ENCODE results near the gene OSGEP.

Gene OSGEP

DNA sequence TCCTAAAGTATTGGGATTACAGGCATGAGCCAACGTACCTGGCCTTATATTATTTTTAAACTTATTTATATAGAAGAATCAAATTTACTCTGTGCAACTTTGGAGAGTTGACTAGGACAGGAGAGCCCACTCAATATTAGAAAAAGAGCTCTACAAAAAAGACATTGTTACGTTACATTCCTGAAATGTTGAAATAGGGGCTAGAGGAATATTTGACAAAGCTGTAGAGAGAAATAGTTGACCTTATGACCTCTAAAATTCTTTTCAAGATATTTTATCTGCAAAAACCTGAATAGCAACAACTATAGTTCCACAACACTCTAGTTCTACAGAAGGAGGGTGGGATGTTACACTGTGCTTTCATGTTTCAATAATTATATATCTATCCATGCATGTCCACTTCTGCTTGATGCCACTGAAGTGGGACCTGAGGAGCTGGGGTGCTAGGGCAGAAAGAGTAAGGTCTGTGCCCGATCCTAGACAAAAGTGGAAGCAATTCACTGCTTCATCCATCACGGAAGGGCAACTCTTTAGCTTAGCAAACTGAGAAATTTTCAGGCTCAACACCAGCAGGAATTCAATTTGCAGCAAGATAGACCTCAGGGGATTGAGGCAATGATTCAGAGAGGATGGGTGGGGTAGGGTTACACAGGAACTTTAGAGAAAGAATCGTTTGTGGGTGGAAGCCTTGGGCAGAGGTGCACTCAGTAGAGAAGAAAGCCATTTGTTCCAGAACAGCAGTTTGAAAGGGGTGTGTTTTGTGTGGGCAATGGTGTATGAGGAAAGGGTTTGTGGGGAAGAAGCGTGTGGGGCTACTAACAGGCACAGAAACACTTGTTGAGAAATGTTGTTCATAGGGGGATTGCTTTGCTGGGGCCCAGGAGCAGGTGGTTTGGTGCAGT lies 34.7 kb upstream of the OSGEP start:
- Histone ChIP-seq H3K36me3 (ENCODE audit: control insufficient read depth, insufficient read depth, low read length) (no peaks in the 10 kb centered on the region), H3K9me3 (ENCODE audit: control insufficient read depth, low read length) (no peaks in the 10 kb centered on the region), H3K4me3 (ENCODE audit: extremely low read depth, insufficient read depth, low read length, poor library complexity, severe bottlenecking) (no peak overlapping the region), H3K27ac (ENCODE audit: low read depth, low read length, severe bottlenecking) (no peak overlapping the region), H3K4me1 (ENCODE audit: control insufficient read depth, insufficient read depth, low read length, poor library complexity, severe bottlenecking) (peaks cover 3% of the 10 kb centered on the region)
- 42 to 45% methylated on average over 4 of the region's 6 CpGs for WGBS, 2 experiments (ENCODE audit: insufficient coverage in 2 of 2)

DNA sequence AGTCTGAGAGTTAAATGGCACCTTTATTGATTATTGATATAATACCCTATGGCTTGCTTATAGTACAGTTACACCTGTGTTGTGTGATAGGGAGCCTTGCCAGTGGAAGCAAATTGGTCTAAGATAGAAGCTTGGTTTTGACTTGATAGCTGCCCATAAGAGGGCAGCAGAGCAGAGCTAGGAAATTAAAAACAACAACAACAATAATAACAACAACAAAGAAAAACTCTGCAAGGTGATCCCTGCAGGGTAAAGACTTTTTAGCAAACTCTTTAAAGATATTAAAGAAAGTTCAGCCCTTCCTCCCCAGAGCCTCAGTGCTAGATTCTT lies 32.7 kb upstream of the OSGEP start:
- Histone ChIP-seq H3K4me3 (ENCODE audit: extremely low read depth, insufficient read depth, low read length, poor library complexity, severe bottlenecking) (no peak overlapping the region), H3K9me3 (ENCODE audit: control insufficient read depth, low read length) (no peaks in the 10 kb centered on the region), H3K27ac (ENCODE audit: low read depth, low read length, severe bottlenecking) (no peak overlapping the region), H3K4me1 (ENCODE audit: control insufficient read depth, insufficient read depth, low read length, poor library complexity, severe bottlenecking) (peaks cover 6% of the 10 kb centered on the region), H3K36me3 (ENCODE audit: control insufficient read depth, insufficient read depth, low read length) (no peaks in the 10 kb centered on the region)

DNA sequence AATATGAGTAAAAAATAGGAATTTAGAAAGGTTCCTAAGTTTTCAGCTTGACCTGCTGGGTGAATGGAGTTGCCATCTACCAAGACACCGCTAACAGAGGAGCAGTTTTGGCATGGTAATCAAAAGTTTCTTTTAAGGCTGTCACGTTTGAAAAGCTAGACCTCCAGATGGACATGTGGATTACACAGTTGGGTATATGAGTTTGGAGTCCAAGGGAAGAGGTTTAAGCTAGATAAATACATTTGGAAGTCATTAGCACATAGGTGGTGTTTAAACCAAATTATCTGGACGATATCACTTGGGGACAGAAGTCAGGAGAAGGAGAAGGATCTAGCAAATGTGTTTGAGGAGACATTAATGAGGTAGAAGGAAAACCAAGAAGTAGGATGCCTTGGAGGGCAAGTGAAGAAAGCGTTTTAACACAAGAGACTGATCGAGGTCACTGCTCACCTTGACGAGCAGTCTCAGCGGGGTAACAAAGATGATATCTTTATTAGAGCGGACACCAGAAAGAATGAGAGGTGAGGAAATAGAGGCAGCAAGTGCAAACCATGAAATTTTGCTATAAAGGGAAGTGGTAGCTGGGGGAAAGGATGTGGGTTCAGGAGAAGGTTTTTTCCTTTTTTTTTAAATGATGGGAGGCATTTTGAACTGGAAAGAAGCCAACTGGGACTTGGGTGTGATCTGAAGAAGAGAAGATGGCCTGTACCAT lies 32.2 kb upstream of the OSGEP start:
- WGBS, 2 experiments (ENCODE audit: insufficient coverage in 2 of 2): 84 to 92% methylated on average over 8 of the region's 8 CpGs
- H3K4me3 ChIP-seq (ENCODE audit: extremely low read depth, insufficient read depth, low read length, poor library complexity, severe bottlenecking): no peak overlapping the region
- no peaks in the 10 kb centered on the region for H3K9me3 ChIP-seq (ENCODE audit: control insufficient read depth, low read length)
- H3K36me3 ChIP-seq (ENCODE audit: control insufficient read depth, insufficient read depth, low read length): no peaks in the 10 kb centered on the region
- peaks cover 6% of the 10 kb centered on the region for H3K4me1 ChIP-seq (ENCODE audit: control insufficient read depth, insufficient read depth, low read length, poor library complexity, severe bottlenecking)
- no peak overlapping the region for H3K27ac ChIP-seq (ENCODE audit: low read depth, low read length, severe bottlenecking)

DNA sequence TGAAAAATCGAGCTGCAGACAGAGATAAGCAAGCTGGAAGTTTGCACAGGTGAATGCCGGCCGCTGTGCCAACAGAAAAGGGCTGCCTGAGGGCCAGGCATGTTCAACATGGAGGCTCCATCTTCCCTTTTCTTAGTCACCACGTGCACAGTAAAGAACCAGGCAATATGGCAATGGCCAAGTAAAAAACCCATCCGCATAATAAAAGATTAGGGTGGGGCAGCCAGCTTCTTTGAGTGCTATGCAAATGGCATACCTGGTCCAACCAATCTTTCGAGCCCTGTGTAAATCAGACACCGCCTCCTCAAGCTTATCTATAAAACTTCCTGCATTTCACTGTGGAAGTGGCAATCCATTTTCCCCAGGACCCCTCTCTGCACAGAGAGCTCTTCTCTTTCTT lies 31.3 kb upstream of the OSGEP start:
- no peak overlapping the region for H3K4me3 ChIP-seq (ENCODE audit: extremely low read depth, insufficient read depth, low read length, poor library complexity, severe bottlenecking)
- H3K9me3 ChIP-seq (ENCODE audit: control insufficient read depth, low read length): no peaks in the 10 kb centered on the region
- H3K27ac ChIP-seq (ENCODE audit: low read depth, low read length, severe bottlenecking): no peak overlapping the region
- WGBS, 2 experiments (ENCODE audit: insufficient coverage in 2 of 2): 62 to 64% methylated on average over 5 to 7 of the region's 7 CpGs
- no peaks in the 10 kb centered on the region for H3K36me3 ChIP-seq (ENCODE audit: control insufficient read depth, insufficient read depth, low read length)
- H3K4me1 ChIP-seq (ENCODE audit: control insufficient read depth, insufficient read depth, low read length, poor library complexity, severe bottlenecking): peaks cover 6% of the 10 kb centered on the region

DNA sequence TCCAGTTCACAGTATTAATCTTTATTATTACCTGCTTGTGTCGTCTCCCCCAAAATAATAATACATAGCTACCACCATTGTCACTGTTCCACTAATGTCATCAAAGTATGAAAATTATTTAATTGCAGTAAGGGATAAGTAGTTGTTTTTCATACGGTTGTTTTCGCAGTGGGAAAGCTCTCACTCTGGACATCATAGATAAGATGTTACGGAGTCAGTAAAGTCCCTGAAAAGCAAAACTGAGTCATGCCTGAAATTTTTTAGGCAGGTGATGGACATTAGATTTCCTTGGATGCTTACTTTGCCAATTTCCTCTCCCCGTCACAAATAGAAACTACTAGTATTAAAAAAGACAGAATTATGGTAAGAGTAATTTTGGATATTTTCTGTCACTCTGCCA lies 27.8 kb upstream of the OSGEP start:
- no peaks in the 10 kb centered on the region for H3K9me3 ChIP-seq (ENCODE audit: control insufficient read depth, low read length)
- H3K27ac ChIP-seq (ENCODE audit: low read depth, low read length, severe bottlenecking): no peak overlapping the region
- peaks cover 6% of the 10 kb centered on the region for H3K4me1 ChIP-seq (ENCODE audit: control insufficient read depth, insufficient read depth, low read length, poor library complexity, severe bottlenecking)
- H3K4me3 ChIP-seq (ENCODE audit: extremely low read depth, insufficient read depth, low read length, poor library complexity, severe bottlenecking): no peak overlapping the region
- peaks cover 13% of the 10 kb centered on the region for H3K36me3 ChIP-seq (ENCODE audit: control insufficient read depth, insufficient read depth, low read length)
- WGBS, 2 experiments (ENCODE audit: insufficient coverage in 2 of 2): 87 to 100% methylated on average over 3 of the region's 5 CpGs

DNA sequence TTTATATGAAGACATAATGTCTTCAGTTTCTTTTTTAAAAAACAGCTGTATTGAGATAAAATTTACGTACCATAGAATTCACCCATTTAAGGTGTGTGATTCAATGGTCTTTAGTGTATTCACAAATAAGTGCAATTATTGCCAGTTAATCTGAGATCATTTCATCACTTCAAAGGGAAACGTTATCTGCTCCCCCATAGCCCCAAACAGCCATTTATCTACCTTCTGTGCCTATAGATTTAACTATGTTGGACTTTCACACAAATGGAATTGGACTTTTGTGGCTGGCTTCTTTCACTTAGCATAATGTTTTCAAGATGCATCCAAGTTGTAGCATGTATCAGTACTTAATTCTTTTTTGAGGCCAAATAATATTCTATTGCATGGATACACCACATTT lies 24.3 kb upstream of the OSGEP start:
- no peak overlapping the region for H3K27ac ChIP-seq (ENCODE audit: low read depth, low read length, severe bottlenecking)
- peaks cover 47% of the 10 kb centered on the region for H3K36me3 ChIP-seq (ENCODE audit: control insufficient read depth, insufficient read depth, low read length)
- no peaks in the 10 kb centered on the region for H3K9me3 ChIP-seq (ENCODE audit: control insufficient read depth, low read length)
- no peak overlapping the region for H3K4me3 ChIP-seq (ENCODE audit: extremely low read depth, insufficient read depth, low read length, poor library complexity, severe bottlenecking)
- WGBS, 2 experiments (ENCODE audit: insufficient coverage in 2 of 2): 80 to 100% methylated on average over 1 of the region's 2 CpGs
- H3K4me1 ChIP-seq (ENCODE audit: control insufficient read depth, insufficient read depth, low read length, poor library complexity, severe bottlenecking): peaks cover 18% of the 10 kb centered on the region

DNA sequence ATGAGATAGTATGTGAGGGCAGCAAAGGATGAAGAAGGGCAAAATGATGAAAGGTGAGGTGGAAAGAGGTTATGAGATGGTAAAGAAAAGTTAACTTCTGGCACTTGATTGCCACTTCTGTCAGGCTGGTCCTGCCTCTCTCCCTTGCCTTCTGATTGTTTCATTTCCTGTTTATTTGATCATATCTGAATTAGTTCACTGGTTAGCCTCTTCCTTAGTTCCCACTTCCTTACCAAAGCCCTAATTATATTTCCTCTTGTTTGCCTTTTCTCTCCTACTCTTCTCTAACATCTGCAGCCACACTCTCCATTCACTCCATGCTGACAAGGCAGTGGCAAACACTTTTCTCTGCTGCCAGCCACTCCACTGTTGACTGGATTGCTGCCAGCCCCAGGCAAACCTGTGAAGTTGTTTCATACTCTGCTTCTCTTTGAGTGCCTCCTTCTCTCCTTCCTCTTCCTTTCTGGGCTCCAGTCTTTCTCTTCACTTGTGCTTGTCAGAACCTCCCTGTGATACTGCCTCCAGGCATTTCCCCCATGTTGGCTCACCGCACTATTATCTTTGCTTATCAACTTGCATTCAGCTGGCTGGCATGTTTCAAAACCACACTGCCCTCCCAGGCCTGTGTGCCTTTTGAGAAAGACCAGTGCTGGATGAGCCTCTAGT lies 22.7 kb upstream of the OSGEP start:
- Histone ChIP-seq H3K4me3 (ENCODE audit: extremely low read depth, insufficient read depth, low read length, poor library complexity, severe bottlenecking) (no peak overlapping the region), H3K4me1 (ENCODE audit: control insufficient read depth, insufficient read depth, low read length, poor library complexity, severe bottlenecking) (peaks cover 15% of the 10 kb centered on the region)
- whole genome bisulfite sequencing, 2 experiments (ENCODE audit: insufficient coverage in 2 of 2): 50% methylated on average over 1 of the region's 1 CpG; no CpG with 5 or more reads in 1 of the 2 experiments

DNA sequence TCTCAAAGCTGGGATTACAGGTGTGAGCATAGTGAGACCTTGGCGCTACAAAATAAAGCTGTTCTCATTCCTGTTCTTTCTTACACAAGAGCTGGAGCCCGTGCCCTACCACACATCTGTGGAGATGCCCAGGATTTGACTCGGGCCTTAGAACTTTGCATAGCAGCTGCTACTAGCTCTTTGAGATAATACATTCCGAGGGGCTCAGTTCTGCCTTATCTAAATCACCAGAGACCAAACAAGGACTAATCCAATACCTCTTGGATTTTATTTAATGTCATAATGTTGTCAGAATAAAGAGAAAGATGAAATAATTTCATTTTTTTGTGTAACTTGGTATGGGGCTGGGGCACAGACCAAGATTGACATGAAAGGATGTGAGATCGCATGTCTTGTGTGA lies 22.2 kb upstream of the OSGEP start:
- Histone ChIP-seq H3K4me1 (ENCODE audit: control insufficient read depth, insufficient read depth, low read length, poor library complexity, severe bottlenecking) (peaks cover 15% of the 10 kb centered on the region), H3K27ac (ENCODE audit: low read depth, low read length, severe bottlenecking) (peak overlapping the region; percentile 79), H3K4me3 (ENCODE audit: extremely low read depth, insufficient read depth, low read length, poor library complexity, severe bottlenecking) (no peak overlapping the region), H3K9me3 (ENCODE audit: control insufficient read depth, low read length) (no peaks in the 10 kb centered on the region), H3K36me3 (ENCODE audit: control insufficient read depth, insufficient read depth, low read length) (peaks cover 68% of the 10 kb centered on the region)
- 92 to 95% methylated on average over 3 to 4 of the region's 5 CpGs for WGBS, 2 experiments (ENCODE audit: insufficient coverage in 2 of 2)

More for the DNA sequence above, 22.7 kb upstream of the OSGEP start:
- H3K36me3 ChIP-seq (ENCODE audit: control insufficient read depth, insufficient read depth, low read length): peaks cover 63% of the 10 kb centered on the region
- H3K27ac ChIP-seq (ENCODE audit: low read depth, low read length, severe bottlenecking): peak overlapping the region; percentile 79
- H3K9me3 ChIP-seq (ENCODE audit: control insufficient read depth, low read length): no peaks in the 10 kb centered on the region

DNA sequence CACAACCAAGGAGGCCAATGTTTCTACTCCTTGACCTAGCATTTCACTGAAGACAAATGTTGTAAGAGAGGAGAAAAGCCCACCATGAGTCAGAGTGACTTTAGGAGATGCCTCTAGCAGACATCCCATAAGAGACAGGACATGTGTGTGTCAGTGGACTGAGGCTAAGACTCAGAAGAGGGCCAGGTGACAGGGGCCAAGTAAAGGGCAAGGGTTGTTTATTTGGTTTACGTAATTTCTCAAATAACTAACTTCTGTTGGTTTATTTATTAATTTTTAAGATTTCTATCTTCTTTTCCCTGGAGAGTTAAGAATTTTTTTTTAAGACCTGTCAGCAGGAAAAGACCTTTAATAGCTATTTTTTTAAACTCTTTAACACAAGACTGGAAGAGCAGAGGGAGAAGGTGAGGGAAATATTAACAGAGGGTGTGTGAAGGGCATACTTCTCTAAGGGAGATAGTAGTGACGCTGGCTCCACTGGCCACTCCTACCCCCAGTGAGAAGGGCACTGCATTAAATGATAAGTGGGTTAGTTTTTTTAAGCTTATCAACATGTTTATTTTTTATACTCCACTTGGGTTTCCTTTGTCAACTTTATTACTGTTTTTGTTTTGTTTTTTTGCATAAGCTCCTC lies 18.0 kb upstream of the OSGEP start:
- H3K36me3 ChIP-seq (ENCODE audit: control insufficient read depth, insufficient read depth, low read length): peaks cover 59% of the 10 kb centered on the region
- WGBS, 2 experiments (ENCODE audit: insufficient coverage in 2 of 2): no CpG with 5 or more reads among the region's 2 CpGs
- H3K4me3 ChIP-seq (ENCODE audit: extremely low read depth, insufficient read depth, low read length, poor library complexity, severe bottlenecking): no peak overlapping the region
- H3K4me1 ChIP-seq (ENCODE audit: control insufficient read depth, insufficient read depth, low read length, poor library complexity, severe bottlenecking): peaks cover 18% of the 10 kb centered on the region
- H3K9me3 ChIP-seq (ENCODE audit: control insufficient read depth, low read length): no peaks in the 10 kb centered on the region
- no peak overlapping the region for H3K27ac ChIP-seq (ENCODE audit: low read depth, low read length, severe bottlenecking)

DNA sequence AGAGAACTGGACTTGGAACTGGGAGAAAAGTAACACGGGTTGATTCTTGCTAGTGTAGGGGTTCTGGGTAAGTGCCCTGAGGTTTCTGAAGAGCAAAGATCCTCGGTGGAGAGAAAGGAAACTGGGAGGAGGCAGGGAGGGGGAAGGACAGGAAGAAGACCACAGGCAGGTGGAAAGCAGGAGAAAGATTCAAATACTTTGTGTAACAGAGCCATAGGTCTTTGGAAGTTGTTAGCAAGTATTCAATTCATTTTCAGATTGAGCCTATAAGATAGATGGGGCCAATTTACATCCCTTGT lies 15.9 kb upstream of the OSGEP start:
- H3K27ac ChIP-seq (ENCODE audit: low read depth, low read length, severe bottlenecking): no peak overlapping the region
- WGBS, 2 experiments (ENCODE audit: insufficient coverage in 2 of 2): 0 to 3% methylated on average over 2 of the region's 2 CpGs

More for the DNA sequence above, 15.9 kb upstream of the OSGEP start:
- Histone ChIP-seq H3K4me3 (ENCODE audit: extremely low read depth, insufficient read depth, low read length, poor library complexity, severe bottlenecking) (peak overlapping the region; percentile 78), H3K9me3 (ENCODE audit: control insufficient read depth, low read length) (no peaks in the 10 kb centered on the region), H3K36me3 (ENCODE audit: control insufficient read depth, insufficient read depth, low read length) (peaks cover 41% of the 10 kb centered on the region), H3K4me1 (ENCODE audit: control insufficient read depth, insufficient read depth, low read length, poor library complexity, severe bottlenecking) (peaks cover 3% of the 10 kb centered on the region)

Measured in mesodermal cell (in vitro differentiated cells).